ENCODE measurements around the gene KCTD8.
A peak's percentile ranks its signal among the peaks of the same experiment; 100 is the strongest.

The KCTD8 gene

GRCh38 chr4:44448521-44449461 lies at the start of gene KCTD8:
Gene KCTD8 (minus strand): TSS chr4:44448809.
- DNase-seq: peak; percentile 29

- no peak for DNase-seq
Observed at GRCh38 chr4:44494810-44495701, 46.4 kb upstream of the KCTD8 start.

- DNase-seq: no peak
Observed at GRCh38 chr4:44493924-44494323, 45.3 kb upstream of the KCTD8 start.

GRCh38 chr4:44487341-44487740 lies 38.7 kb upstream of the KCTD8 start:
- DNase-seq: no peak

- DNase-seq: no peak
Observed at GRCh38 chr4:44479731-44480130, 31.1 kb upstream of the KCTD8 start.

GRCh38 chr4:44462259-44462658 lies 13.7 kb upstream of the KCTD8 start:
- no peak for DNase-seq

- DNase-seq: no peak
Observed at GRCh38 chr4:44447563-44448504, 775 bp downstream of the KCTD8 start.

- DNase-seq: no peak
Observed at GRCh38 chr4:44446801-44447562, 1.6 kb downstream of the KCTD8 start.

GRCh38 chr4:44446191-44446590 lies 2.4 kb downstream of the KCTD8 start:
- DNase-seq: no peak

GRCh38 chr4:44438687-44439086 lies 9.9 kb downstream of the KCTD8 start:
- DNase-seq: no peak

GRCh38 chr4:44434247-44434646 lies 14.4 kb downstream of the KCTD8 start:
- DNase-seq: no peak

- DNase-seq: no peak
Observed at GRCh38 chr4:44425614-44426208, 22.9 kb downstream of the KCTD8 start.

- DNase-seq: no peak
Observed at GRCh38 chr4:44422912-44423311, 25.7 kb downstream of the KCTD8 start.

GRCh38 chr4:44421330-44422065 lies 27.1 kb downstream of the KCTD8 start:
- DNase-seq: no peak

- DNase-seq: no peak
Observed at GRCh38 chr4:44415251-44415650, 33.4 kb downstream of the KCTD8 start.

GRCh38 chr4:44368413-44369167 lies 80.0 kb downstream of the KCTD8 start:
- no peak for DNase-seq

- DNase-seq: no peak
Observed at GRCh38 chr4:44354172-44354571, 94.4 kb downstream of the KCTD8 start.

- no peak for DNase-seq
Observed at GRCh38 chr4:44351069-44351468, 97.5 kb downstream of the KCTD8 start.

- DNase-seq: no peak
Observed at GRCh38 chr4:44342800-44343199, 105.8 kb downstream of the KCTD8 start.

GRCh38 chr4:44326741-44327140 lies 121.9 kb downstream of the KCTD8 start:
- no peak for DNase-seq

Measured in CD4-positive, alpha-beta T cell treated with Interleukin-17A for 4 hours (primary cell).